Sigmoid colon (tissue), 4 donors: ENCODE data around the gene FTL.

Experiments used
- POLR2A ChIP-seq, 2 donors: fragments of 450-650 bp; IDR thresholded peaks; one replicate each; pipeline ENCODE4 v1.6.1; 2016; ENCODE audit warnings: antibody characterized with exemption in 2 of 2, mild to moderate bottlenecking in 2 of 2, moderate library complexity in 2 of 2
- POLR2AphosphoS5 ChIP-seq, 4 donors: sonication (generic); formaldehyde crosslinking; IDR thresholded peaks; one replicate each; pipeline ENCODE4 v1.6.1; 2017; ENCODE audit warnings: antibody characterized with exemption in 4 of 4
- TF ChIP-seq, protein P1 (sequence below), 4 experiments: fragments of 450-650 bp in 3 of 4; fragments of 200-600 bp in 1 of 4; IDR thresholded peaks; one replicate each; pipeline ENCODE4 v1.5.1; 2016 to 2019; ENCODE audit warnings: antibody characterized with exemption in 4 of 4, mild to moderate bottlenecking in 3 of 4, moderate library complexity in 2 of 4

- TF ChIP-seq, protein P1, sequence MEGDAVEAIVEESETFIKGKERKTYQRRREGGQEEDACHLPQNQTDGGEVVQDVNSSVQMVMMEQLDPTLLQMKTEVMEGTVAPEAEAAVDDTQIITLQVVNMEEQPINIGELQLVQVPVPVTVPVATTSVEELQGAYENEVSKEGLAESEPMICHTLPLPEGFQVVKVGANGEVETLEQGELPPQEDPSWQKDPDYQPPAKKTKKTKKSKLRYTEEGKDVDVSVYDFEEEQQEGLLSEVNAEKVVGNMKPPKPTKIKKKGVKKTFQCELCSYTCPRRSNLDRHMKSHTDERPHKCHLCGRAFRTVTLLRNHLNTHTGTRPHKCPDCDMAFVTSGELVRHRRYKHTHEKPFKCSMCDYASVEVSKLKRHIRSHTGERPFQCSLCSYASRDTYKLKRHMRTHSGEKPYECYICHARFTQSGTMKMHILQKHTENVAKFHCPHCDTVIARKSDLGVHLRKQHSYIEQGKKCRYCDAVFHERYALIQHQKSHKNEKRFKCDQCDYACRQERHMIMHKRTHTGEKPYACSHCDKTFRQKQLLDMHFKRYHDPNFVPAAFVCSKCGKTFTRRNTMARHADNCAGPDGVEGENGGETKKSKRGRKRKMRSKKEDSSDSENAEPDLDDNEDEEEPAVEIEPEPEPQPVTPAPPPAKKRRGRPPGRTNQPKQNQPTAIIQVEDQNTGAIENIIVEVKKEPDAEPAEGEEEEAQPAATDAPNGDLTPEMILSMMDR (IDR thresholded peaks at IDR 0.05), result no peak
- TF ChIP-seq POLR2AphosphoS5 (IDR thresholded peaks at IDR 0.05) (peak in 1 of 4 donors; percentile 6), POLR2A (IDR thresholded peaks at IDR 0.05) (no peak)
Measured at GRCh38 chr19:48921721-48922500, 43.2 kb upstream of the FTL start.
